HCT116 (cell line): ENCODE data around the gene MAPK8IP1. TPM values are rescaled to one million over a fixed set of nuclear protein-coding genes. Genes with fewer than 3 reads are reported as not detected.

Experiments used
- ATAC-seq: fragments of 200-7000 bp; cut with Tn5 transposase; 2 replicates; pipeline ENCODE4 v1.9.1; 2020; ENCODE audit warnings: mild to moderate bottlenecking, moderate library complexity
- BruUV-seq: library from RNA; stranded (reverse); fragments of 400-500 nt; replicated peaks from 2 replicates; lab custom pipeline; 2021; lab: Mats Ljungman, UMichigan
- CTCF ChIA-PET: fragments of 300-600 bp; sonication (Branson Sonifier 250); formaldehyde crosslinking; loops from one replicate; lab custom pipeline; 2021; ENCODE audit warnings: antibody characterized with exemption; lab: Charles Lee
- POLR2A ChIA-PET: fragments of 300-600, 350-600 bp; sonication (Branson Sonifier 250); formaldehyde crosslinking; loops from one replicate; lab custom pipeline; 2021; ENCODE audit warnings: antibody characterized with exemption; lab: Charles Lee
- RAD21 ChIA-PET, 2 experiments: fragments of 300-600 bp; sonication (Branson Sonifier 250); formaldehyde crosslinking; loops; one replicate each; lab custom pipeline; 2023; ENCODE audit warnings: low total read pairs in 2 of 2; ENCODE audit not compliant: uncharacterized antibody in 2 of 2, unreplicated experiment in 2 of 2, low non-redundant PET in 1 of 2; lab: Charles Lee
- DNase-seq: peaks from one replicate; pipeline ENCODE4 v3.0.0-alpha.2; 2010; ENCODE audit warnings: low read depth, low spot score
- H2AFZ ChIP-seq: fragments of 200-600 bp; shearing (Covaris generic), sonication (generic); 2 replicates; pipeline ENCODE4 v1.6.1; 2017; ENCODE audit warnings: low read depth, mixed run types, mixed read lengths, antibody characterized with exemption, low read length; ENCODE audit not compliant: poor library complexity, severe bottlenecking
- H3K27ac ChIP-seq: 2 replicates; pipeline ENCODE4 v1.5.1; 2012; ENCODE audit warnings: low read depth, low read length
- H3K27me3 ChIP-seq: fragments of 200-600 bp; sonication (generic); 2 replicates; pipeline ENCODE4 v1.6.1; 2016; ENCODE audit warnings: mixed run types, low read length, mixed read lengths; ENCODE audit not compliant: insufficient read depth
- H3K36me3 ChIP-seq, 2 experiments: fragments of 200-500 bp in 1 of 2; fragments of 200-600 bp in 1 of 2; sonication (Bioruptor generic) in 1 of 2; sonication (generic) in 1 of 2; 2 replicates each; pipeline versions ENCODE4 v1.5.1 to v1.6.1; 2014 to 2016; ENCODE audit warnings: low read length in 2 of 2, inconsistent platforms in 1 of 2, mixed read lengths in 1 of 2, mixed run types in 1 of 2; ENCODE audit not compliant: insufficient read depth in 2 of 2, control insufficient read depth in 1 of 2
- H3K4me1 ChIP-seq, 2 experiments: fragments of 200-600 bp in 1 of 2; sonication (generic) in 1 of 2; 2 replicates each; pipeline versions ENCODE4 v1.5.1 to v1.6.1; 2012 to 2017; ENCODE audit warnings: low read length in 2 of 2, inconsistent platforms in 1 of 2, mild to moderate bottlenecking in 1 of 2, mixed read lengths in 1 of 2, mixed run types in 1 of 2, moderate library complexity in 1 of 2; ENCODE audit not compliant: insufficient read depth in 2 of 2, control insufficient read depth in 1 of 2
- H3K4me2 ChIP-seq: fragments of 200-600 bp; sonication (generic); 2 replicates; pipeline ENCODE4 v1.6.1; 2017; ENCODE audit warnings: mixed run types, low read length, mixed read lengths
- H3K4me3 ChIP-seq, 2 experiments: fragments of 200-600 bp in 1 of 2; sonication (generic) in 1 of 2; replicated peaks in 1 of 2; 2 replicates each; pipeline ENCODE4 v1.5.1; 2011 to 2016; ENCODE audit warnings: low read length in 2 of 2, control low read depth in 1 of 2, low read depth in 1 of 2, mild to moderate bottlenecking in 1 of 2, mixed read lengths in 1 of 2, mixed run types in 1 of 2
- H3K79me2 ChIP-seq: fragments of 200-600 bp; sonication (generic); 2 replicates; pipeline ENCODE4 v1.6.1; 2017; ENCODE audit warnings: mild to moderate bottlenecking, mixed run types, low read length, moderate library complexity, mixed read lengths; ENCODE audit not compliant: insufficient read depth
- H3K9ac ChIP-seq: fragments of 200-600 bp; sonication (generic); 2 replicates; pipeline ENCODE4 v1.6.1; 2016; ENCODE audit warnings: low read length, mixed read lengths
- H3K9me2 ChIP-seq: fragments of 200-600 bp; sonication (generic), shearing (Covaris generic); 2 replicates; pipeline ENCODE4 v1.6.1; 2017; ENCODE audit warnings: mixed run types, mild to moderate bottlenecking, moderate library complexity; ENCODE audit not compliant: insufficient read depth
- H3K9me3 ChIP-seq, 2 experiments: fragments of 200-500 bp in 1 of 2; fragments of 200-600 bp in 1 of 2; sonication (Bioruptor generic) in 1 of 2; sonication (generic) in 1 of 2; 2 replicates each; pipeline ENCODE4 v1.6.1; 2014 to 2017; ENCODE audit warnings: low read length in 2 of 2, mixed read lengths in 2 of 2, inconsistent platforms in 1 of 2, low read depth in 1 of 2, mild to moderate bottlenecking in 1 of 2, mixed run types in 1 of 2, moderate library complexity in 1 of 2; ENCODE audit not compliant: control insufficient read depth in 1 of 2, insufficient read depth in 1 of 2
- H4K20me1 ChIP-seq: fragments of 200-600 bp; sonication (generic), shearing (Covaris generic); 2 replicates; pipeline ENCODE4 v1.6.1; 2017; ENCODE audit warnings: mixed run types, mild to moderate bottlenecking, moderate library complexity; ENCODE audit not compliant: insufficient read depth
- CBX3 ChIP-seq: IDR thresholded peaks from 2 replicates; pipeline ENCODE4 v1.6.1; 2012; ENCODE audit warnings: low read depth
- EGR1 ChIP-seq: IDR thresholded peaks from 2 replicates; pipeline ENCODE4 v1.6.1; 2012; ENCODE audit warnings: low read depth
- FOSL1 ChIP-seq: IDR thresholded peaks from 2 replicates; pipeline ENCODE4 v1.6.1; 2012; ENCODE audit warnings: low read depth
- POLR2AphosphoS5 ChIP-seq: IDR thresholded peaks from 2 replicates; pipeline ENCODE4 v1.6.1; 2011; ENCODE audit warnings: mild to moderate bottlenecking, low read depth, low read length, moderate library complexity
- SIN3A ChIP-seq: IDR thresholded peaks from 2 replicates; pipeline ENCODE4 v1.6.1; 2012; ENCODE audit warnings: low read depth
- SP1 ChIP-seq: IDR thresholded peaks from 2 replicates; pipeline ENCODE4 v1.6.1; 2012; ENCODE audit warnings: low read depth
- TCF7L2 ChIP-seq: IDR thresholded peaks from 2 replicates; pipeline ENCODE4 v1.7.0; 2011; ENCODE audit warnings: borderline replicate concordance, inconsistent platforms; ENCODE audit not compliant: insufficient read depth, insufficient read length; ENCODE audit errors: extremely low read depth
- YY1 ChIP-seq: IDR thresholded peaks from 2 replicates; pipeline ENCODE4 v1.6.1; 2011; ENCODE audit warnings: low read length, low read depth, moderate library complexity, mild to moderate bottlenecking; ENCODE audit not compliant: insufficient replicate concordance; ENCODE audit errors: extremely low read depth
- ZFX ChIP-seq: fragments of 450-650 bp; IDR thresholded peaks from 2 replicates; pipeline ENCODE4 v1.6.1; 2017
- intact Hi-C: fragments of 100-400 bp; cut with micrococcal nuclease; formaldehyde crosslinking; loops from 2 replicates; pipeline ENCODE4 v1.10.0; 2022
- total RNA-seq: library from RNA; stranded (reverse); gene quantifications from one replicate; pipeline ENCODE4 v1.2.1, GENCODE V29; 2021; ENCODE audit not compliant: unreplicated experiment
- TF ChIP-seq, protein P1 (sequence below): IDR thresholded peaks from 2 replicates; pipeline ENCODE4 v1.6.1; 2012; ENCODE audit warnings: low read depth
- TF ChIP-seq, protein P2 (sequence below): IDR thresholded peaks from 2 replicates; pipeline ENCODE4 v1.6.1; 2011; ENCODE audit warnings: mild to moderate bottlenecking, low read length, moderate library complexity; ENCODE audit not compliant: insufficient replicate concordance; ENCODE audit errors: extremely low read depth
- TF ChIP-seq, protein P3 (sequence below): IDR thresholded peaks from 2 replicates; pipeline ENCODE4 v1.6.1; 2012

MAPK8IP1 gene
- total RNA-seq, 1 experiment from 2014 or later = 10.1 TPM

DNA sequence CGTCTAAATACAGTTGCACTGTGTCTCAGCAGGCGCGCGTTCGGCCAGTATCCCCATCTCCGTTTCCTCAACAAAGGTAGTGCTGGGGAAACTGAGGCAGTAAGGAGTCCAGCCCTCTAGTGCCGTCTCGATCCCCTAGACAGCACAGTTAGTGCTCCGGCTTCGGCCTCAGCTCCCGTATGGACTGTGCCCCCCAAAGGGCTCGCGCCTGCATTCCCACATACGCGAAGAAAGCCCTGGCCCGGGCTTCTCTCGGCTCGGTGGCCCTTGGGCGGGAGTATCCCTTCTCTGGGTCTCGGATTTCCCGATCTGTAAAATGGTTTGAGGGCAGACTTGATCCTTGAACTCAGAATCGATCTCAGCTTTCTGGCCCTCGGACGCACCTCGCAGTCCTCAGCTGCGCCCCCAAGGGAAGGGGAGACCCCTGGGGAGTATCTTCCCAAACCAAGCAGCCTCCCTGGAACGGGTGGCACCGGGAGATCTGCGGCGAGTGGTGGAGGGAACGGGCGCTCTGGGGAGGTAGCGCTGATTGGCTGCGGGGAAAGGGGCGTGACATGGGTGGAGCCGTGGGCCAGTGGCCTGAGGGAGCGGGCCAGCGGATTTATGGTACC is 33.0 kb downstream of the MAPK8IP1 start:
- POLR2A ChIA-PET = interaction anchor here (0.7 to 1.1 kb wide), 3 partner anchors 10 to 320 kb away, joined by 3 read pairs; no protein-coding TSS in a partner anchor
- H3K36me3 ChIP-seq = peaks cover 0 to 3% of the 10 kb centered on the region in 2 experiments; a peak in 2 of 4 replicates
- CTCF ChIA-PET = interaction anchor here (0.5 to 1.4 kb wide), 3 partner anchors 47 to 396 kb away, joined by 3 to 7 read pairs (median 3); no protein-coding TSS in a partner anchor
- no TSS peak for BruUV-seq
- peaks cover 18% of the 10 kb centered on the region for H3K79me2 ChIP-seq
- peak; percentile 60 for ATAC-seq
- H3K4me3 ChIP-seq = peak overlapping the region; percentile 84 to 95
- RAD21 ChIA-PET = interaction anchor here in 1 of 2 experiments (0.9 kb wide), 1 partner anchor 88 kb away, joined by 4 read pairs; no protein-coding TSS in a partner anchor
- intact Hi-C loops = no loop called here
- H3K9me2 ChIP-seq = no peaks in the 10 kb centered on the region
- peak overlapping the region; percentile 93 for H3K4me2 ChIP-seq
- H4K20me1 ChIP-seq = no peaks in the 10 kb centered on the region
- H3K9ac ChIP-seq = peak overlapping the region; percentile 80
- peaks cover 17 to 30% of the 10 kb centered on the region in 2 experiments for H3K4me1 ChIP-seq
- no peaks in the 10 kb centered on the region for H3K9me3 ChIP-seq
- peak overlapping the region; percentile 85 for H3K27ac ChIP-seq
- DNase-seq = no peak
- peak overlapping the region; percentile 40 for H2AFZ ChIP-seq
- no peaks in the 10 kb centered on the region for H3K27me3 ChIP-seq
- peak; percentile 72 for TF ChIP-seq POLR2AphosphoS5
- TF ChIP-seq YY1 = no peak
- TF ChIP-seq SIN3A = no peak; the same call in 1 of the 2 replicates
- TF ChIP-seq CBX3 = no peak
- TF ChIP-seq SP1 = no peak
- TF ChIP-seq ZFX = no peak
- TF ChIP-seq TCF7L2 = no peak

DNA sequence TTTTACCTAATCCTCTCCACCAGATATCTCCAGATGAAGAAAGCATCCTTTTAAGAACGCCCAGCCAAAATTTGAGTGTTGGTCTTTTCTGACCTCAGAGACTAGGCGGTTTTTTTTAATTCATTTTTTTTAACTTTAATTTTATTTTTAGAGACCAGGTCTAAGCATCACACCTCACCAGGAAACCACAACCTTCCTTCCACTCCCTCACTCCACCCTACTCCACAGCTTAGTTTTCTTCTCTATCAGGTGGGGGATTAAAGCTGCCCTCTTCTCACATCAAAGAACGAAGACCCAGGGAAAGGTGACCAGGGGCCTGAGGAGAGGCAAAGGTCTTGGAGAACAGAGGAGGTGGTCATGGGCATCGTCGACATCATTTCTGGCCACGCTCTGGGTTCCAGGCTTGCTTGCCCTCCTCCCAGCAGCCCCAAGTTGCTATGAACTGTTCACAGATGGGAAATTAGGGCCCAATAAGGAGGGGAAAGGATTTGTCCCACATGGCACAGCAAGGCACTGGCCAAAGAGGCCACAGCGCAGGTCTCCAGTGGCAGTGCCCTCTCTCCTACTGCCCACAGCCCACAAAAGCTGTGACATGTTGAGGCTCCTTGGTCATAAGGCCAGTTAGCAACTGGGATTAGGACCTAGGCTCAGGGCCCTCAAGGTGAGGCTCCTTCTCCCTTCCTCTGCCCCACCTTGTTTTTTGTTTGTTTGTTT is 33.7 kb downstream of the MAPK8IP1 start:
- Histone ChIP-seq H3K9me3 (no peaks in the 10 kb centered on the region), H4K20me1 (no peaks in the 10 kb centered on the region), H3K9me2 (no peaks in the 10 kb centered on the region), H3K4me1 (peaks cover 17 to 31% of the 10 kb centered on the region in 2 experiments), H3K4me2 (peak overlapping the region; percentile 93), H3K27me3 (no peaks in the 10 kb centered on the region), H3K4me3 (peak overlapping the region; percentile 84 to 95), H3K27ac (peak overlapping the region; percentile 85; the same call in 1 of the 2 replicates), H2AFZ (peak overlapping the region; percentile 40), H3K9ac (0 out of 2 replicates have a peak overlapping the region, but pooled peaks have one; percentile 80), H3K79me2 (peaks cover 19% of the 10 kb centered on the region), H3K36me3 (peaks cover 0 to 3% of the 10 kb centered on the region in 2 experiments; a peak in 2 of 4 replicates)
- ChIA-PET CTCF (no interaction called here), POLR2A (interaction anchor here (1.1 kb wide), 1 partner anchor 319 kb away, joined by 3 read pairs; no protein-coding TSS in a partner anchor), RAD21 (no interaction called here)
- DNase-seq = no peak
- no TSS peak for BruUV-seq
- intact Hi-C loops = no loop called here
- ATAC-seq = no peak
- TF ChIP-seq, protein P1, sequence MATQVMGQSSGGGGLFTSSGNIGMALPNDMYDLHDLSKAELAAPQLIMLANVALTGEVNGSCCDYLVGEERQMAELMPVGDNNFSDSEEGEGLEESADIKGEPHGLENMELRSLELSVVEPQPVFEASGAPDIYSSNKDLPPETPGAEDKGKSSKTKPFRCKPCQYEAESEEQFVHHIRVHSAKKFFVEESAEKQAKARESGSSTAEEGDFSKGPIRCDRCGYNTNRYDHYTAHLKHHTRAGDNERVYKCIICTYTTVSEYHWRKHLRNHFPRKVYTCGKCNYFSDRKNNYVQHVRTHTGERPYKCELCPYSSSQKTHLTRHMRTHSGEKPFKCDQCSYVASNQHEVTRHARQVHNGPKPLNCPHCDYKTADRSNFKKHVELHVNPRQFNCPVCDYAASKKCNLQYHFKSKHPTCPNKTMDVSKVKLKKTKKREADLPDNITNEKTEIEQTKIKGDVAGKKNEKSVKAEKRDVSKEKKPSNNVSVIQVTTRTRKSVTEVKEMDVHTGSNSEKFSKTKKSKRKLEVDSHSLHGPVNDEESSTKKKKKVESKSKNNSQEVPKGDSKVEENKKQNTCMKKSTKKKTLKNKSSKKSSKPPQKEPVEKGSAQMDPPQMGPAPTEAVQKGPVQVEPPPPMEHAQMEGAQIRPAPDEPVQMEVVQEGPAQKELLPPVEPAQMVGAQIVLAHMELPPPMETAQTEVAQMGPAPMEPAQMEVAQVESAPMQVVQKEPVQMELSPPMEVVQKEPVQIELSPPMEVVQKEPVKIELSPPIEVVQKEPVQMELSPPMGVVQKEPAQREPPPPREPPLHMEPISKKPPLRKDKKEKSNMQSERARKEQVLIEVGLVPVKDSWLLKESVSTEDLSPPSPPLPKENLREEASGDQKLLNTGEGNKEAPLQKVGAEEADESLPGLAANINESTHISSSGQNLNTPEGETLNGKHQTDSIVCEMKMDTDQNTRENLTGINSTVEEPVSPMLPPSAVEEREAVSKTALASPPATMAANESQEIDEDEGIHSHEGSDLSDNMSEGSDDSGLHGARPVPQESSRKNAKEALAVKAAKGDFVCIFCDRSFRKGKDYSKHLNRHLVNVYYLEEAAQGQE = no peak
- TF ChIP-seq, protein P2, sequence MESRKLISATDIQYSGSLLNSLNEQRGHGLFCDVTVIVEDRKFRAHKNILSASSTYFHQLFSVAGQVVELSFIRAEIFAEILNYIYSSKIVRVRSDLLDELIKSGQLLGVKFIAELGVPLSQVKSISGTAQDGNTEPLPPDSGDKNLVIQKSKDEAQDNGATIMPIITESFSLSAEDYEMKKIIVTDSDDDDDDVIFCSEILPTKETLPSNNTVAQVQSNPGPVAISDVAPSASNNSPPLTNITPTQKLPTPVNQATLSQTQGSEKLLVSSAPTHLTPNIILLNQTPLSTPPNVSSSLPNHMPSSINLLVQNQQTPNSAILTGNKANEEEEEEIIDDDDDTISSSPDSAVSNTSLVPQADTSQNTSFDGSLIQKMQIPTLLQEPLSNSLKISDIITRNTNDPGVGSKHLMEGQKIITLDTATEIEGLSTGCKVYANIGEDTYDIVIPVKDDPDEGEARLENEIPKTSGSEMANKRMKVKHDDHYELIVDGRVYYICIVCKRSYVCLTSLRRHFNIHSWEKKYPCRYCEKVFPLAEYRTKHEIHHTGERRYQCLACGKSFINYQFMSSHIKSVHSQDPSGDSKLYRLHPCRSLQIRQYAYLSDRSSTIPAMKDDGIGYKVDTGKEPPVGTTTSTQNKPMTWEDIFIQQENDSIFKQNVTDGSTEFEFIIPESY = no peak
- TF ChIP-seq FOSL1 = no peak
- TF ChIP-seq EGR1 = no peak
- TF ChIP-seq, protein P3, sequence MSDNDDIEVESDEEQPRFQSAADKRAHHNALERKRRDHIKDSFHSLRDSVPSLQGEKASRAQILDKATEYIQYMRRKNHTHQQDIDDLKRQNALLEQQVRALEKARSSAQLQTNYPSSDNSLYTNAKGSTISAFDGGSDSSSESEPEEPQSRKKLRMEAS = no peak
- TF ChIP-seq ZFX = no peak
